D721Med (cell line): ENCODE data around the gene VANGL2.

ENCODE experiments used
- DNase-seq: peaks from one replicate; pipeline ENCODE4 v3.0.0; 2011; ENCODE audit warnings: low spot score; ENCODE audit not compliant: insufficient read length
- FAIRE-seq: peaks from 2 replicates; lab custom pipeline; 2011; peaks lifted over from hg19 to GRCh38; lab: Jason Lieb, UNC
- TF ChIP-seq, protein P1 (sequence below): IDR thresholded peaks from 2 replicates; pipeline ENCODE4 v1.5.1; 2012; ENCODE audit warnings: mild to moderate bottlenecking, control low read depth; ENCODE audit not compliant: insufficient read depth; ENCODE audit errors: missing control alignments

VANGL2 gene

DNA sequence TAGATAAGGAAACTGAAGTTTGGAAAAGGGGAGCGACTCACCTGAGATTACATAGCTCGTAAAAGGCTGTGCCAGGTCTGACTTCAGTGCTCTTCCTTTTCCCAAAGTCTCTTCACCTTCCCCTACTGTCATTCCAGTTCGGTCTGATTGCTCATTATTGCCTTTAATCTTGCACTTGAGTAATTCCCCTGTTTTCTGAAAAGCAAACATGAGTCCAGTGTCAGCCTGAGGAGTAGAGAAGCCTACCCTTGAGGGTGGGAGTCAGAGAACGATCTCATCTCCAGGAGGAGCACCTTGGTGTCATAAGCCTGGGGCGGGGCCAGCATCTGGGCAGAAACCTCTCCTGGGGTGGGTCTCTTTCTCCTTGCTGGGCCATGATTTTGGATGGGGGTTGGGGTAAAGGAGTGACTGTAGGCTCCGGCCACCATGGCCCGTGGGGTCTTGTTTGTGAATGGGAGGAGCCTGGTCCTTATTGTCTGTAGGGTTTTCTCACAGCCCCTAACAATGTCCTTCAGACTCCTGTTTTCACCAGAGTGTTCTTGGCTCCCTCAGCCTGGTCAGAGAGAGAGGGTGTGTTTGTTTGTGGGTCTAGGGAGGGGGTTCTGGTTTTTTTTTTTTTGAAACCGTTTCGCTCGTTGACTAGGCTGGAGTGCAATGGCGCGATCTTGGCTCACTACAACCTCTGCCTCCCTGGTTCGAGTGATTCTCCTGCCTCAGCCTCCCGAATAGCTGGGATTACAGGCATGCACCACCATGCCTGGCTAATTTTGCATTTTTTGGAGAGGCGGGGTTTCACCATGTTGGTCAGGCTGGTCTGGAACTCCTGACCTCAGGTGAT is 6.0 kb downstream of the VANGL2 start:
- FAIRE-seq (no peak), DNase-seq (no peak)
- TF ChIP-seq, protein P1, sequence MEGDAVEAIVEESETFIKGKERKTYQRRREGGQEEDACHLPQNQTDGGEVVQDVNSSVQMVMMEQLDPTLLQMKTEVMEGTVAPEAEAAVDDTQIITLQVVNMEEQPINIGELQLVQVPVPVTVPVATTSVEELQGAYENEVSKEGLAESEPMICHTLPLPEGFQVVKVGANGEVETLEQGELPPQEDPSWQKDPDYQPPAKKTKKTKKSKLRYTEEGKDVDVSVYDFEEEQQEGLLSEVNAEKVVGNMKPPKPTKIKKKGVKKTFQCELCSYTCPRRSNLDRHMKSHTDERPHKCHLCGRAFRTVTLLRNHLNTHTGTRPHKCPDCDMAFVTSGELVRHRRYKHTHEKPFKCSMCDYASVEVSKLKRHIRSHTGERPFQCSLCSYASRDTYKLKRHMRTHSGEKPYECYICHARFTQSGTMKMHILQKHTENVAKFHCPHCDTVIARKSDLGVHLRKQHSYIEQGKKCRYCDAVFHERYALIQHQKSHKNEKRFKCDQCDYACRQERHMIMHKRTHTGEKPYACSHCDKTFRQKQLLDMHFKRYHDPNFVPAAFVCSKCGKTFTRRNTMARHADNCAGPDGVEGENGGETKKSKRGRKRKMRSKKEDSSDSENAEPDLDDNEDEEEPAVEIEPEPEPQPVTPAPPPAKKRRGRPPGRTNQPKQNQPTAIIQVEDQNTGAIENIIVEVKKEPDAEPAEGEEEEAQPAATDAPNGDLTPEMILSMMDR = no peak

DNA sequence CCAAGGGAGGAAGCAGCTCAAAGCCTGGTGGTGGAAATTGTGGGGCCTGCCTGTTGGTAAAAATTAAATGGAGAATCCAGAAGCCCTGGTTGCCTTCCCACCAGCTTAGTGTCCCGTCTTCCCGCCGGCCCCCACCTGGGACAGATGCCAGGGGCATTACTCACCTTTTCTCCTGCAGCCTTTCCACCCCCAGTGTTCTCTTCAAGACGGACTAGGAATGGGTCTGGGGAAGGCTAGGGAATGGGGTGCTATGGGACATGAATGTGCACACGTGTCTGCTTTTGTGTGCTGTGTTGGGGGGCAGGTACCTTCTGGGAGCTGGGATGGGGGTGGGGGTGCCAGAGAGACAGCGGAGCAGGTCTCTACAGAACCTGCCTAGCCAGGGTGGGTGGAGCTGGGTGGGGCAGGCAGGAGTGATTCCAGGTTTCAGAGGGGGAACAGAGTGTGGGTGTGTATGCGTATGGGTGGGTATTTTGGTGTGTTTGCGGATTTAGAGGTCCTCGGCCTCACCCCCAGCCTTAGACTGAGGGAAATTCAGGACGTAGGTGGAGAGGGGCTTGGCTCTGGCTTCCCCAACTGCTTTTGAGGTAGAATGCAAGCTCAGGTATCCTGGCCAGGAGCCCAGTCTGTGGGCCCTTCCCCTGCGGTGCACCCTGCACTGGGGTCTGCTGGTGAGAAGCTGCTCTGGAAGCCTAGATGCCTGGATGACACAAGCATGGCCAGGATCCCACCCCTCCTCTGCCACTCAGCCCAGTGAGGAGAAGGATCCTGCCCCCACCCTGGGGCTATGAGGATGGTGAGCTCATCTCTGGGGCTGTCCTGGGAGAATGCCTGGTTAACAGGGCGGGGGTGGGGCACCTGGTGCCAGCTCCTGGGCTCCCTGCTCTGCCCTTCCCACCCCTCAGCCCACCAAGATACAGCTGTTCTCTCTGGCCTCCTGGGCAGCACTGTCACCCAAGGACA is 7.8 kb downstream of the VANGL2 start:
- DNase-seq (no peak), FAIRE-seq (no peak)
- TF ChIP-seq, protein P1 = no peak

DNA sequence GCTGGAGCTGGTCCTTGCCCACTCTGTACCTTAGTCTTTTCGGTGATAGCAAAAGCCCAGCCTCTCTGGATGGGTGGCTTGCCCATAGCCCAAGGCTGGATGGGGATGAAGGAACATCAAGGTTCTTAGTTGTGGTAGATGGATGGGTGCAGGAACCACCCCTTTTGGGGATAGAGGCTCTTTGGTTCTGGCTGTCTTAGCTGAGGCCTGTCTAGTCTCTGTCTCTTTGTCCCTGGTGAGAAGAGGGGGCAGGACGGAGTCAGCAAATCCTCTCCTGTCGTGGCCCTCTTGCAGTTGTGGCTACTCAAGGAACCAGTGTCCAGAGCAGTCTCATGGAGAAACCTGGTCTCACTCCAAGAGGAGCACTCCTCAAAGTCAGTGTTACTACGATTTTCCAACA is 8.5 kb downstream of the VANGL2 start:
- TF ChIP-seq, protein P1 = no peak
- DNase-seq (no peak), FAIRE-seq (no peak)

DNA sequence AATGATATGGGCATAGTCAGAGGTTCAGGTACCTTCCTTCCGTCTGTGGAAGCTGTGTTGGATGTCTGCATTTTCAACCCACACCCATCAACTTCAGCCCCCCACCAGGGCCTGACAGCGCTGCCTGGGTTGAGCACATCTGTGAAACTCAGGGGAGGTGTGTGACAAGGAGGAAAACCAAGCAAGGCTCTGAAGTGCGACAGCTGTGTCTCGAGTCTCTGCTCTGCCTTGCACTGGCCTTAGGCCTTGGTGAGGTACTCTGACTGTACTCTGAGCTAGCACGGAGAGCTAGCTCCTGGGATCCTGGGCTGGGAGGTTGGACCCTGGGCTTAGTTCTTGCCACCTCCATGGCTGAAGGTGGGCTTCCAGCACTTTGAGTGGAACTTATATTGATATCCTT is 9.1 kb downstream of the VANGL2 start:
- DNase-seq (no peak), FAIRE-seq (no peak)
- TF ChIP-seq, protein P1 = no peak

DNA sequence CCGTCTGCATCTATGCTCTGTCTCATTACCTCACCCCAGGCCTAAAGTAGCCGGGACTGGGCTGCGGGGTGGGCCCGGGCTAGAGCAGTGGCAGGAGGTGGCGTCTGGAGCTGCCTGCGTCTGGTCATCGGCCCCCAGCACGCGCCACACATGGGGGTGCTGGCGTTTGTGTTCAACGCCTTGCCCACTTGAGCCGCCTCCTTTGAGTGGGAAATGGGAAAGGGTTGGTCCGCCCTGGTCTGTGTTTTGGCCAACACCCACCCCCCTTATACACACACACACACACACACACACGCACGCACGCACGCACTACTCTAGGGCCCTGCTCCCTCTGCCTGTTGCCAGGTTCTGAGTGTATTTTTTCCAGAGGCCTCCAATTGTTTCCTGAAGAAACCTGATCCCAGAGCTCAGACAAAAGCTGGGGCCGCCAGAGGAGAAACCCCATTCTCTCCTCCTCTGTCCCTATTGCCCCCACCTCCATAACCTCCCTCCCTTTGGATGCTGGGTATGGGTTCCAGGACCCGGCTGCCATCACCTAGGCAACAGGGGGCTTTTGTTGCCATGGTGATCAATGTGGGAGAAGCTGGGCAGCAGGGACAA is 10.1 kb downstream of the VANGL2 start:
- TF ChIP-seq, protein P1 = no peak
- FAIRE-seq (no peak), DNase-seq (no peak)

DNA sequence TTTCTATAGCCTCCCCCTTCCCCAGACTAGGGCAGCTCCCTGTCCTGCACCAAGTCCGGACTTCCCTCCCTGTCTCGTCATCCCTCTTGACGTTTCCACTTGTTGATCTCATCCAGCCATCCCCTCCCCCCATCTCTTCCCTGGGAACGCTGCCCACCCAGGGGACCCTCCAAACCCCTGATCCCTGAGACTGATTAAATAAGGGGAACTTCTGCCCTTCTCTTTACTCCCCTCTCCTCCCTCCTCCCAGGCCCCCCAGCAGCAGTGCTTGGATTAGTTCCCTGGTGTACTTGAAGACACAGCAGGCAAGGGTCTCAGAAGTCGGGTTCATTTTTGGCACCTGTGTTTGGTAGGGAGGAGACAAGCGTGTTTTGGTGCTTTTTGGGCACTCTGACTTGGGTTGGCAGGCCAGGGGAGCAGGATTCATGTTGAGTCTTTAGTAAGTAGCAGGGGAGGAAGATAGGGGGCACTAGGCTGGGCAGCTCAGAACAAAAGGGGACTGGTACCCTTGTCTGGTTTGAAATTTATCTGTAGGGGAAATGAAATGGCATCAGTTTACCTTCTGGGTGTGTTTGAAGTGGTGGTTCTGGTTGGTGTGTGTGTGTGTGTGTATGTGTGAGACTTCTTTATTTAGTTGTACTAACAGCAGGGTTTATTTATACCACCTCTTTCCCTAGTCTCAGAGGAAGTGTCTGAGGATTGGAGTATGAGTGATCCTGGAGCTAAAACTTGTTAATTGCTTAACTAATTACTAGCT is 11.1 kb downstream of the VANGL2 start:
- TF ChIP-seq, protein P1 = no peak
- FAIRE-seq = no peak
- no peak for DNase-seq
